Measurements from ENCODE around the gene POFUT2. TPM values are rescaled to one million over a fixed set of nuclear protein-coding genes. Genes with fewer than 3 reads are reported as not detected.

Gene POFUT2
- polyA plus RNA-seq, 1 experiment = 38.5 TPM

GRCh38 chr21:45313015-45313414, 25.3 kb upstream of the POFUT2 start:
- Histone ChIP-seq H3K4me3 (ENCODE audit: low read depth, low read length) (no peak overlapping the region), H3K36me3 (ENCODE audit: control insufficient read depth, insufficient read depth, low read length) (no peaks in the 10 kb centered on the region), H3K27me3 (ENCODE audit: control insufficient read depth, insufficient read depth, low read length) (no peaks in the 10 kb centered on the region)
- ChIA-PET POLR2A (no interaction called here), CTCF (no interaction called here)
- DNase-seq (ENCODE audit: low read depth) = no peak
- no peak for TF ChIP-seq CTCF (IDR thresholded peaks at IDR 0.05; ENCODE audit: insufficient read depth, low read depth, low read length)

- no peak overlapping the region for H3K4me3 ChIP-seq (ENCODE audit: low read depth, low read length)
- H3K36me3 ChIP-seq (ENCODE audit: control insufficient read depth, insufficient read depth, low read length) = no peaks in the 10 kb centered on the region
- POLR2A ChIA-PET = no interaction called here
- no peak for DNase-seq (ENCODE audit: low read depth)
- TF ChIP-seq CTCF (IDR thresholded peaks at IDR 0.05; ENCODE audit: insufficient read depth, low read depth, low read length) = no peak
- H3K27me3 ChIP-seq (ENCODE audit: control insufficient read depth, insufficient read depth, low read length) = no peaks in the 10 kb centered on the region
- CTCF ChIA-PET = no interaction called here
Observed at GRCh38 chr21:45312296-45312695, 24.6 kb upstream of the POFUT2 start.

GRCh38 chr21:45310459-45310858, 22.8 kb upstream of the POFUT2 start:
- ChIA-PET POLR2A (no interaction called here), CTCF (interaction anchor here (1.0 kb wide), 1 partner anchor 170 kb away, joined by 3 read pairs; no protein-coding TSS in a partner anchor)
- no peak for DNase-seq (ENCODE audit: low read depth)
- no peak for TF ChIP-seq CTCF (IDR thresholded peaks at IDR 0.05; ENCODE audit: insufficient read depth, low read depth, low read length)
- Histone ChIP-seq H3K36me3 (ENCODE audit: control insufficient read depth, insufficient read depth, low read length) (no peaks in the 10 kb centered on the region), H3K27me3 (ENCODE audit: control insufficient read depth, insufficient read depth, low read length) (no peaks in the 10 kb centered on the region), H3K4me3 (ENCODE audit: low read depth, low read length) (no peak overlapping the region)

- Histone ChIP-seq H3K36me3 (ENCODE audit: control insufficient read depth, insufficient read depth, low read length) (no peaks in the 10 kb centered on the region), H3K4me3 (ENCODE audit: low read depth, low read length) (no peak overlapping the region), H3K27me3 (ENCODE audit: control insufficient read depth, insufficient read depth, low read length) (no peaks in the 10 kb centered on the region)
- no peak for TF ChIP-seq CTCF (IDR thresholded peaks at IDR 0.05; ENCODE audit: insufficient read depth, low read depth, low read length)
- POLR2A ChIA-PET = no interaction called here
- CTCF ChIA-PET = interaction anchor here (0.7 to 2.0 kb wide), 6 partner anchors 10 to 169 kb away, joined by 3 to 7 read pairs (median 4); no protein-coding TSS in a partner anchor
- DNase-seq (ENCODE audit: low read depth) = no peak
Observed at GRCh38 chr21:45309987-45310381, 22.3 kb upstream of the POFUT2 start.

GRCh38 chr21:45309069-45309986, 21.6 kb upstream of the POFUT2 start:
- peak; percentile 79 for TF ChIP-seq CTCF (IDR thresholded peaks at IDR 0.05; ENCODE audit: insufficient read depth, low read depth, low read length)
- POLR2A ChIA-PET = no interaction called here
- CTCF ChIA-PET = interaction anchor here (0.6 to 2.1 kb wide), 27 partner anchors 8 to 172 kb away, joined by 3 to 29 read pairs (median 4); partner anchors contain the start of gene POFUT2
- Histone ChIP-seq H3K27me3 (ENCODE audit: control insufficient read depth, insufficient read depth, low read length) (no peaks in the 10 kb centered on the region), H3K4me3 (ENCODE audit: low read depth, low read length) (no peak overlapping the region), H3K36me3 (ENCODE audit: control insufficient read depth, insufficient read depth, low read length) (no peaks in the 10 kb centered on the region)
- no peak for DNase-seq (ENCODE audit: low read depth)
